HEK293T (cell line): Measurements from ENCODE around the gene UNCX.
"Not testable (repeated sequence)": the region's sequence is repeated elsewhere in the genome, so short reads cannot be mapped to it uniquely, and the experiment has no call there.

ENCODE experiments used
- CTCF ChIA-PET: fragments of 350-600 bp; formaldehyde crosslinking; extraction: SDS; loops from one replicate; lab custom pipeline; 2021; ENCODE audit warnings: antibody characterized with exemption, inconsistent platforms; lab: Yijun Ruan, JAX
- POLR2A ChIA-PET: fragments of 350-600 bp; formaldehyde crosslinking; extraction: SDS; loops from one replicate; lab custom pipeline; 2020; ENCODE audit warnings: antibody characterized with exemption, inconsistent platforms; lab: Yijun Ruan, JAX
- DNase-seq: peaks from one replicate; pipeline ENCODE4 v3.0.0; 2012; ENCODE audit warnings: mixed read lengths; ENCODE audit errors: extremely low spot score
- ARNT ChIP-seq: fragments of 450-650 bp; IDR thresholded peaks from 2 replicates; pipeline ENCODE4 v1.6.1; 2017; ENCODE audit warnings: mild to moderate bottlenecking
- BHLHE40 ChIP-seq: fragments of 450-650 bp; IDR thresholded peaks from 2 replicates; pipeline ENCODE4 v1.6.1; 2016; ENCODE audit warnings: mild to moderate bottlenecking, moderate library complexity, borderline replicate concordance
- CTBP1 ChIP-seq: fragments of 450-650 bp; IDR thresholded peaks from 2 replicates; pipeline ENCODE4 v1.6.1; 2016; ENCODE audit warnings: borderline replicate concordance
- ELF4 ChIP-seq: fragments of 450-650 bp; IDR thresholded peaks from 2 replicates; pipeline ENCODE4 v1.6.1; 2017; ENCODE audit warnings: antibody characterized with exemption
- FOXA1 ChIP-seq: fragments of 450-650 bp; IDR thresholded peaks from 2 replicates; pipeline ENCODE4 v1.6.1; 2016; ENCODE audit warnings: mild to moderate bottlenecking
- FOXK2 ChIP-seq: fragments of 450-650 bp; IDR thresholded peaks from 2 replicates; pipeline ENCODE4 v1.6.1; 2016; ENCODE audit warnings: mild to moderate bottlenecking
- FOXM1 ChIP-seq: fragments of 450-650 bp; IDR thresholded peaks from 2 replicates; pipeline ENCODE4 v1.6.1; 2017; ENCODE audit warnings: mild to moderate bottlenecking, borderline replicate concordance
- HDGF ChIP-seq: fragments of 450-650 bp; IDR thresholded peaks from 2 replicates; pipeline ENCODE4 v1.6.1; 2017; ENCODE audit warnings: antibody characterized with exemption, borderline replicate concordance
- L3MBTL2 ChIP-seq: fragments of 450-650 bp; conservative IDR thresholded peaks from 2 replicates; pipeline ENCODE4 v1.6.1; 2016; ENCODE audit warnings: mild to moderate bottlenecking
- LEF1 ChIP-seq: fragments of 450-650 bp; IDR thresholded peaks from 2 replicates; pipeline ENCODE4 v1.6.1; 2017; ENCODE audit warnings: mild to moderate bottlenecking, borderline replicate concordance
- NFRKB ChIP-seq: fragments of 450-650 bp; IDR thresholded peaks from 2 replicates; pipeline ENCODE4 v1.6.1; 2016; ENCODE audit warnings: mild to moderate bottlenecking, moderate library complexity
- SP1 ChIP-seq: fragments of 450-650 bp; IDR thresholded peaks from 2 replicates; pipeline ENCODE4 v1.6.1; 2017
- SUZ12 ChIP-seq: fragments of 450-650 bp; IDR thresholded peaks from 2 replicates; pipeline ENCODE4 v1.6.1; 2016; ENCODE audit warnings: mild to moderate bottlenecking
- TARDBP ChIP-seq: fragments of 450-650 bp; IDR thresholded peaks from 2 replicates; pipeline ENCODE4 v1.6.1; 2016
- ZNF384 ChIP-seq: fragments of 450-650 bp; IDR thresholded peaks from 2 replicates; pipeline ENCODE4 v1.6.1; 2016
- TF ChIP-seq, protein P1 (sequence below): fragments of 450-650 bp; IDR thresholded peaks from 2 replicates; pipeline ENCODE4 v1.6.1; 2016

Gene UNCX

GRCh38 chr7:1260244-1260635 is 27.6 kb downstream of the UNCX start:
- no peak for DNase-seq
- ChIA-PET CTCF (no interaction called here), POLR2A (no interaction called here)
- TF ChIP-seq FOXK2 (no peak), SP1 (no peak)

DNA sequence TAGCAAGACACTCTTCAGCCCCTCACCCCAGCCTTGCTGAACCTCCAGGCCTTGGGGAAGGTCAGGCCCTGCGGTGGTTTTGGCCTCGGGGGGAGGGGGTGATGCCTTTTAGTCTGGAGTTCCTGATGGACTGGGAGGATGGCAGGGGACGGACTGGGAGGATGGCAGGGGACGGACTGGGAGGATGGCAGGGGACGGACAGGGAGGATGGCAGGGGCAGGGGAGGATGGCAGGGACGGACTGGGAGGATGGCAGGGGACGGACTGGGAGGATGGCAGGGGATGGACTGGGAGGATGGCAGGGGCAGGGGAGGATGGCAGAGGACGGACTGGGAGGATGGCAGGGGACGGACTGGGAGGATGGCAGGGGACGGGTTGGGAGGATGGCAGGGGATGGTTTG is 28.4 kb downstream of the UNCX start:
- POLR2A ChIA-PET, DNase-seq: not testable (repeated sequence)

DNA sequence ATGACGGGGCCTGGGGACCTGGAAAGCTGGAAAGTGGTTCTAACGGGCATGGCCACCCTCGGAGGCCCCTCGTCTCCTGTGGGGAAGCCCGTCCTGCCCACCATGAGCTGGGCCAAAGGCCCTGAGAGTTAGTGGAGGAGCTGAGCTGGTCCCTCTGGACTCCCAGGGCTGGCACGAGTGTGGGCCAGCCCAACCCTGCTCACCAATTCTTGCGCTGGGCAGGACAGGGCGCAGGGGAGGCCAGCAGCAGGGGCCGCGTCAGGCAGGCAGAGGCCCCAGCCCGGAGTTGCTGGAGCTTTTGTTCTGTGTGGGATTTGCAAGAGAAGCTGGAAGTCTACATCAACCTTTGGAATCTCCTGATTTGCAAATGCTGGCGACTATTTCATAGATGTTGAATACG is 29.8 kb downstream of the UNCX start:
- ChIA-PET CTCF (interaction anchor here (0.7 kb wide), 1 partner anchor 24 kb away, joined by 5 read pairs; no protein-coding TSS in a partner anchor), POLR2A (no interaction called here)
- no peak for TF ChIP-seq CTBP1
- TF ChIP-seq FOXM1 = no peak
- TF ChIP-seq FOXK2 = no peak
- no peak for TF ChIP-seq FOXA1
- TF ChIP-seq SUZ12 = no peak
- TF ChIP-seq ELF4 = no peak
- TF ChIP-seq ARNT = no peak
- TF ChIP-seq ZNF384 = no peak
- TF ChIP-seq, protein P1, sequence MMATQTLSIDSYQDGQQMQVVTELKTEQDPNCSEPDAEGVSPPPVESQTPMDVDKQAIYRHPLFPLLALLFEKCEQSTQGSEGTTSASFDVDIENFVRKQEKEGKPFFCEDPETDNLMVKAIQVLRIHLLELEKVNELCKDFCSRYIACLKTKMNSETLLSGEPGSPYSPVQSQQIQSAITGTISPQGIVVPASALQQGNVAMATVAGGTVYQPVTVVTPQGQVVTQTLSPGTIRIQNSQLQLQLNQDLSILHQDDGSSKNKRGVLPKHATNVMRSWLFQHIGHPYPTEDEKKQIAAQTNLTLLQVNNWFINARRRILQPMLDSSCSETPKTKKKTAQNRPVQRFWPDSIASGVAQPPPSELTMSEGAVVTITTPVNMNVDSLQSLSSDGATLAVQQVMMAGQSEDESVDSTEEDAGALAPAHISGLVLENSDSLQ = no peak
- no peak for TF ChIP-seq HDGF
- TF ChIP-seq SP1 = no peak
- TF ChIP-seq TARDBP = no peak
- TF ChIP-seq BHLHE40 = no peak
- no peak for TF ChIP-seq NFRKB
- no peak for TF ChIP-seq LEF1
- DNase-seq = no peak

More for the DNA sequence above, 28.4 kb downstream of the UNCX start:
- CTCF ChIA-PET = not testable (repeated sequence)

GRCh38 chr7:1263391-1263951 is 30.8 kb downstream of the UNCX start:
- TF ChIP-seq FOXA1 (no peak), TARDBP (no peak), L3MBTL2 (no peak)
- ChIA-PET CTCF (no interaction called here), POLR2A (no interaction called here)
- DNase-seq = no peak

GRCh38 chr7:1264345-1265280 is 31.9 kb downstream of the UNCX start:
- POLR2A ChIA-PET = no interaction called here
- no peak for DNase-seq
- no peak for TF ChIP-seq HDGF
- TF ChIP-seq FOXK2 = no peak
- TF ChIP-seq L3MBTL2 = no peak
- TF ChIP-seq CTBP1 = no peak
- TF ChIP-seq BHLHE40 = no peak
- TF ChIP-seq FOXM1 = no peak
- TF ChIP-seq FOXA1 = no peak
- TF ChIP-seq SUZ12 = no peak
- TF ChIP-seq, protein P1 = no peak
- no peak for TF ChIP-seq ZNF384
- no peak for TF ChIP-seq NFRKB
- TF ChIP-seq SP1 = no peak
- no peak for TF ChIP-seq ELF4
- TF ChIP-seq TARDBP = no peak
- TF ChIP-seq ARNT = no peak
- TF ChIP-seq LEF1 = no peak
- CTCF ChIA-PET = no interaction called here

- ChIA-PET CTCF (no interaction called here), POLR2A (no interaction called here)
- no peak for TF ChIP-seq CTBP1
- no peak for TF ChIP-seq LEF1
- no peak for TF ChIP-seq NFRKB
- no peak for TF ChIP-seq L3MBTL2
- TF ChIP-seq BHLHE40 = no peak
- no peak for TF ChIP-seq ARNT
- TF ChIP-seq HDGF = no peak
- no peak for TF ChIP-seq TARDBP
- TF ChIP-seq SP1 = no peak
- no peak for TF ChIP-seq FOXA1
- no peak for TF ChIP-seq ZNF384
- TF ChIP-seq FOXK2 = no peak
- DNase-seq = no peak
Measured at GRCh38 chr7:1267016-1267900, 34.6 kb downstream of the UNCX start.
